GM12891 (cell line): Measurements from ENCODE around the gene SLX4IP.

Experiments used
- POLR2A ChIP-seq: IDR thresholded peaks from 2 replicates; pipeline ENCODE4 v1.6.1; 2011; ENCODE audit warnings: low read depth, low read length, control low read depth
- POU2F2 ChIP-seq: IDR thresholded peaks from 2 replicates; pipeline ENCODE4 v1.6.1; 2011; ENCODE audit warnings: low read depth, mild to moderate bottlenecking, control low read depth, low read length, moderate library complexity
- SPI1 ChIP-seq: IDR thresholded peaks from 2 replicates; pipeline ENCODE4 v1.6.1; 2011; ENCODE audit warnings: low read depth, low read length, control low read depth

DNA sequence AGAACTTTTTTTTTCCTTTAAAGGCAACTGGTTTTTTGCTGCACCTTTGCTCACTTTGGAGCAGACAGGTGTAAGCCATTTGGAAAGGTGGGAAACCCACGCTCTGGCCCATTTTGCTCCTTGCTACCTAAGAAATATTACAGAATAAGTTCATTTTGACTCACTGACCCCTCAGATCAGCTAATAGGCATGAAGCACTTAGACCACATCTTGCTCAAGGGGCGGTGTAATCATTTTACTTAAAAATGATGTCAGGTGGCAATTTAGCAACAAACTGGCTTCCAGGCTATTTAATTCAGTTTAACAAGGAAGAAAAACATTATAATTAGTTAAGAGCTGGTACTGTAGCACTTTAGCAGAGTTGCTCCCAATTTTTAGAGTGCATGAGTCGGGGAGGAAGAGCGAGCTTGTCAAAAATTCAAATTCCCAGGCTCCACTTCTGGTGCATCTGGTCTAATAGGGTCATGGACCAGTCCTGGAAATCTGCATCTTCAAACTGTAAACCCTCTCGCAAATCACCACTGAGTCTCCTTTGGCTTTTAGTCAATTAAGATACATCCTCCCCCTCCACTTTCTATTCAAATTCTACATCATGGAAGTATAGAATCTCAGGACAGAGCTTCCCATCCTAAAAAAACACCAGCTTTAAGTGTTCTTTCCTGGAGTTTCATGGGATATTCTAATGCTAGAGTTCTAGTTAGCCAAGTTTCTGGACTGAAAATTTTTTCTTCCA is 200.5 kb downstream of the SLX4IP start:
- no peak for TF ChIP-seq SPI1
- TF ChIP-seq POU2F2 = no peak
- no peak for TF ChIP-seq POLR2A
